GM19452 (cell line): Measurements from ENCODE around the gene RASA3.
"Not testable (repeated sequence)": the region's sequence is repeated elsewhere in the genome, so short reads cannot be mapped to it uniquely, and the experiment has no call there.

Experiments
- ATAC-seq: cut with Tn5 transposase; IDR thresholded peaks from one replicate; pipeline ENCODE4 v1.9.1; 2021; ENCODE audit not compliant: unreplicated experiment

Gene RASA3

GRCh38 chr13:114023716-114024602 is 108.5 kb downstream of the RASA3 start:
- no peak for ATAC-seq

DNA sequence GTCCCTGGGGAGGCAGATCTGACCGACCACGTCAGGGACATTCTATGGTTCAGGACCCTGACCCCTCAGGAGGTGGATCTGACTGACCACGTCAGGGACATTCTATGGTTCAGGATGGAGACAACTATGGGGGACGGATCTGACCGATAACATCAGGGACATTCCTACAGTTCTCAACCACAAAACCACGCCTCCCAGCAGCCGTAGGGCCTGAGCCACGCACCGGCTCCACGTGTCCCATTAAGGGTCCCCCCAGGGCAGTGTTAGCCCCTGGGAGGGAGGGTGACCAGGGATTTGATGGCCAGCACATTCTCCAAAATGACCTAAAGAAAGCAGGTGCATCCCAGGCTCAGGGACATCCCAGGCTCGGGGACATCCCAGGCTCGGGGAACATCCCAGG is 109.5 kb downstream of the RASA3 start:
- no peak for ATAC-seq

- no peak for ATAC-seq
These were observed 110.1 kb downstream of the RASA3 start for GRCh38 chr13:114022309-114022669.

GRCh38 chr13:114021464-114022308 is 110.7 kb downstream of the RASA3 start:
- ATAC-seq, result no peak

DNA sequence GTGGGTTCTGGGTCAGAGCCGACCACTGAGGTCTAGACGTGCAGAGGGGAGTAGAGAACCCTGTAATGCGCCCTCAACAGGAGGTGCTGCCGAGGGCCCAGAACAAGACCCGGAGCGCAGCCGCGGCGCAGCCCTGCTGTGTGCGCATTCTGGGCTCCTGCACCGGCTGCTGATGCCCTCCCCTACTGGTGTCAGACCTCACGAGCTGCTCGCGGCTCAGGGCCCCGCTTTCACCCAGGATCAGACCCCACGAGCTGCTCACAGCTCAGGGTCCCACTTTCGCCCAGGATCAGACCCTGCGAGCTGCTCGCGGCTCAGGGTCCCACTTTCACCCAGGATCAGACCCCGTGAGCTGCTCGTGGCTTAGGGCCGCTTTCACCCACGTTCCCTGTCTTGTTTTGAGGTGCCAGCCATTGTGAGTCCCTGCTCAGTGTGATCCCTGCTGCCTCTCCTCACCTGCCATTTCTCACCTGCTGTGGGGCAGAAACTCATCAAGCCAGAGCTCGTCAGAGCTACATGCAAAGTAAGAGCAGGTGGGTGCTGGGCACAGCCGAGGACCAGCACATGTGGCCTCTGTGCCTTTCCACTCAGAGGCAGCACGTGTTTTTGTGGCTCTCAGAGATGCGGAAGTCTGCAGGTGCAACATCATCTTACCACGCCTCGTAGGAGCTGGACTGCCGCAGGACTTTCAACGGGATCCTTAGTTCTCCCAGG is 111.5 kb downstream of the RASA3 start:
- no peak for ATAC-seq

DNA sequence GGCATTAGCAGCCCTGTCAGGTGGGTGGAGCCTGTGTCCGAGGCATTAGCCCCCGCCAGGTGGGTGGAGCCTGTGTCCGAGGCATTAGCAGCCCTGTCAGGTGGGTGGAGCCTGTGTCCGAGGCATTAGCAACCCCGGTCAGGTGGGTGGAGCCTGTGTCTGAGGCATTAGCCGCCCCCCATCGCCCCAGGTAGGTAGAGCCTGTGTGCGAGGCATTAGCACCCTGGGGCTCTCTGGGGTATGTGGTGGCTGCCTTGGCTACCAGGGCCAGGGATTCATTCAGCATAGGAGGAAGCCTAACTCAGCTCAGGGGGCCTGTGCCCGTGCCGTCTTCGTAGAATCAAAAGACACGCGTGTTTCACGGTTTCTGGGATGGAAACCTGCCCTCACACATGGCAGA is 112.3 kb downstream of the RASA3 start:
- not testable (repeated sequence) for ATAC-seq

DNA sequence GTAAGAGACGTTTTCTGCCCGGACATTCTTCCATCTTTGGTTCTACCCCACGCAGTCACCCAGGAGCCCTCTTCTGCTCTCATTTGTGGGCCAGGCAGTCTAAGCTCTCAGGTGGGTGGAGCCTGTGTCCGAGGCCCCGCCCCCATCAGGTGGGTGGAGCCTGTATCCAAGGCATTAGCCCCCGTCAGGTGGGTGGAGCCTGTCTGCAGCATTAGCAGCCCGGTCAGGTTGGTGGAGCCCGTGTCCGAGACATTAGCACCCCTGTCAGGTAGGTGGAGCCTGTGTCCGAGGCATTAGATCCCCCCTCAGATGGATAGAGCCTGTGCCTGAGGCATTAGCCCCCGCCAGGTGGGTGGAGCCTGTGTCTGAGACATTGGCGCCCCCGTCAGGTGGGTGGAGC is 113.1 kb downstream of the RASA3 start:
- no peak for ATAC-seq

- no peak for ATAC-seq
These were observed 113.9 kb downstream of the RASA3 start for GRCh38 chr13:114018461-114019055.

DNA sequence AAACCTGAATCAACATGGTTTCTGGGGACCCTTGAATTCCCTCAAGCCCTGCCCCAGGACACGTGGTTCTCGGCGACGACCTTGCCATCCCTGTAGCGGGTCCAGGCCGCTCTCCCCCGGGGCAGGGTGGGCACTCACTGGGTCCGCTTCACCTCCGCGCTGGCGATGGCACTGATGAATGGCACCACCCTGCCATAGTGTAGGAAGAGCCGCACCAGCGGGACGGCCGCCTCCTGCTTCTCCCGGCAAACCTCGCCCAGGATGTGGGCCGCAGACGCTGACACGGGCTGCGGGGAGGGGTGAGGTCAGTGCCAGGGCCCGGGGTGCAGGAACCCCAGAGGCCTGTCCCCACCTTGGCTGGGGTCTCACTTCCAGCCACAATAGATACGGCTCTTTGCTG is 114.5 kb downstream of the RASA3 start:
- ATAC-seq, result no peak

DNA sequence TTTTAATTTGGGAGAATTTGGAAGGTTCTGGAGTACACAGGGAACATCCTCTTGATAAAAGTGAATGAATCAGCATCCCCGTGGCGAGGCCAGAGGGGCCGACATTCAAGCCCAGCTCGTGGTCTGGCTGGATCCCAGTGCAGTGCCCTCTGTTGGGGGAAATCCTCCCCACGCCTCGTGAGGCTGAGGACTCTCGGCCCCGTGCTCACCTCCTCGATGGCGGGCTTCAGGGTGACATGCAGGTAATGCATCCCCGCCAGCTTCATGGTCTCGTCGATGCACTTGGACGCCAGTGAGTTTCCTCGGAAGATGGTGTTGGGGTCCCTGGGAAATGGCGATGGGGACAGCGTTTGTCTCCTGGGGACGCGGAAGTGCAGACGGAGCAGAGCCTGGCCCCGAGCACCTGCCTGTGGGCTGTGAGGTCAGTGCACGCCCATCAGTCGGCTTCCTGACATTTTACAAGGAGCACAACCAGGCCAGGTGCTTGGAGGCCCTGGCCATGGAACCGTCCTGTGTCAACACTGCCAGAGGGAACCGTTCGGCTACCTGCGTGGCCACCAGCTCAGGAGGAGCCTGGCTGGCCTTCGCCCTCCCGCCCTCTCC is 115.3 kb downstream of the RASA3 start:
- no peak for ATAC-seq

DNA sequence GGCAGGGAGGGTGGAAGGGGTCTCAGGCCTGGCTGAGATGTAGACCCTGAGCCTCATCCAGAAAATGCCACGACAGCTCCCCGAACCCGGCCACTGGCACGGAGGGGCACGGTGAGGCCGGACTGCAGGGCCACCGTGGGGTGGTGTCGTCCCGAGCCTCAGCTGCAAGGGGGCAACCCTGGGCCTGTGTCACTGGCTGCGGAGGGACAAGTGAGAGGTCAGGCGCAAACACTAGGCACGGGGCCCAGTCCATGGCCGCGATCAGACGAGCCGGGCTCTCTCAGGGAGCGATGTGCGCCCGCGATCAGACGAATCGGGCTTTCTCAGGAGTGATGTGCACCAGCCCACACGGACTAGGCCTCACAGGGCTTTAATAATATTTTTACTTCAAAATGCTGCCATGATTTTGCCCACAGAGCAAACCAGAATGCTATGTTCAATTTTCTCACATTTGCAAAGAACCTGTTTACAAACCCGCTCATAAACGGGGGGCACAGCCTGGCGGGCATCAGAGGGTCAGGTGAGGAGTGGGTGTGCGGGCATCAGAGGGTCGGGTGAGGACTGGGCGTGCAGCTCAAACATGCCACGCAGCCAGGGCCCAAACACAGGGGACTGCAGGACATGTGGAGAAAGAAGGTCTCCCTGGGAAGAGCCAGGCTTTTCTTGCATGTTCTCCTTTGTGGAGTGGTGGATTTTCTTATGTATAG is 115.9 kb downstream of the RASA3 start:
- ATAC-seq, result no peak

- ATAC-seq, result no peak
These were observed 116.5 kb downstream of the RASA3 start for GRCh38 chr13:114015969-114016295.

DNA sequence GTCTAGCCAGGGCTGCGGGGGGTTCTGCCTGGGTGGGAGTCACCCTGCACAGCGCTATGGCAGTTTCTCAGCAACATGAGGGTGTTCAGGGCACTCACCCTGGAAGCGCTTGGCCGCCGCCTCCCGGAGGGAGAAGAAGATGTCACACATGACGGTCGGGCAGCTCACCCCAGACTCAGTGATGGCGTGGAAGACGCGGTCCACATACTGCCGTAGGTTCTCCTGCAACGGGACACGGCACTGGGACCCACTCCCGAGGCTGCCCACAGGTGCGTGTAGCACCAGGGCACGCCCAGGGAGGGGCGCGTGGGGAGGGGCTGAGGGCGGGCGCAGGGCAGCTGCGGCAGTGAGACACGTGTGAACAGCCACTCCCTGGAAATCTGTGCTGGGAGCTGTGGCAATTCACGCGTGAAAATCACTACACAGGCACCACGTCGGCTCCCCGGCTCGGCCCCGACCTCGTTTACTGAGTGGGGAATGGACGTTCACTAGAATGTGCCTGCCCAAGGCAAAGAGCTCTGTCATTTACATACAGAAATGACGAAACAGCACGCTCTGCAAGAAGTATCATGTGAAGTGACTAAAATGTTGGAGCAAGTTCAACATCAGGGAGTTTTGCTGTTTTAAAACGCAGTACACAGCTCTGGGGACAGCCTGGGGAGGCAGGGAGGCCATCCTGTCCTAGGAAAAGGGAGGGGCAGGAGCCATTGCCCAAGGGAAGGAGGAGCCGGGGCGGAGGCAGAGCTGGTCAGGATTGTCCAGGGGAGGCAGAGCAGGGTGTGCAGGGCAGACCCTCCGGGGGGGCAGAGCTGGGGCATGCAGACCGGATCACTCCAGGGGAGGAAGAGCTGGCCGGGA is 117.1 kb downstream of the RASA3 start:
- no peak for ATAC-seq

- no peak for ATAC-seq
These were observed 118.3 kb downstream of the RASA3 start for GRCh38 chr13:114013952-114014629.

DNA sequence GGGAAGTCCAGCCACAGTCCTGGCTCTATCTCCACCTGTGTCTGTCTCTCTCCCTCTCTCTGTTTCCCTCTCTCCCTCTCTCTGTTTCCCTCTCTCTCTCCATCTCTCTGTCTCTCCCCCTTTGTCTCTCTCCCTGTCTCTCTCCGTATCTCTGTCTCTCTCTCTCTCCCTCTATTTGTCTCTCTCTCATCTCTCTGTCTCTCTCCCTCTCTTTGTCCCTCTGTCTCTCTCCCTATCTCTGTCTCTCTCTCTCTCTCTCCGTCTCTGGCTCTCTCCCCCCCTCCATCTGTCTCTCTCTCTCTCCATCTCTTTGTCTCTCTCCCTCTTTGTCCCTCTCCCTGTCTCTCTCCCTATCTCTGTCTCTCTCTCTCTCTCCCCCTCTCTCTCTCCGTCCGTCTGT is 119.1 kb downstream of the RASA3 start:
- ATAC-seq, result no peak

- ATAC-seq, result no peak
These were observed 119.5 kb downstream of the RASA3 start for GRCh38 chr13:114012921-114013320.

- ATAC-seq, result no peak
These were observed 120.3 kb downstream of the RASA3 start for GRCh38 chr13:114012141-114012540.

GRCh38 chr13:114011226-114011625 is 121.2 kb downstream of the RASA3 start:
- ATAC-seq, result no peak
